ENCODE data around the gene WDR37.

WDR37 gene

GRCh38 chr10:1127629-1128028 lies 71.4 kb downstream of the WDR37 start:
- DNase-seq (ENCODE audit: low spot score) = no peak

- DNase-seq (ENCODE audit: low spot score) = no peak
Observed at GRCh38 chr10:1128115-1128514, 71.9 kb downstream of the WDR37 start.

- DNase-seq (ENCODE audit: low spot score) = no peak
Observed at GRCh38 chr10:1128649-1129048, 72.5 kb downstream of the WDR37 start.

- no peak for DNase-seq (ENCODE audit: low spot score)
Observed at GRCh38 chr10:1130226-1130625, 74.0 kb downstream of the WDR37 start.

GRCh38 chr10:1130995-1131790 lies 75.0 kb downstream of the WDR37 start:
- DNase-seq (ENCODE audit: low spot score) = no peak

GRCh38 chr10:1132584-1132983 lies 76.4 kb downstream of the WDR37 start:
- no peak for DNase-seq (ENCODE audit: low spot score)

- DNase-seq (ENCODE audit: low spot score) = no peak
Observed at GRCh38 chr10:1133495-1134045, 77.4 kb downstream of the WDR37 start.

- DNase-seq (ENCODE audit: low spot score) = no peak
Observed at GRCh38 chr10:1134156-1134555, 78.0 kb downstream of the WDR37 start.

- no peak for DNase-seq (ENCODE audit: low spot score)
Observed at GRCh38 chr10:1136268-1136667, 80.1 kb downstream of the WDR37 start.

GRCh38 chr10:1137499-1138163 lies 81.4 kb downstream of the WDR37 start:
- no peak for DNase-seq (ENCODE audit: low spot score)

- no peak for DNase-seq (ENCODE audit: low spot score)
Observed at GRCh38 chr10:1138529-1138928, 82.3 kb downstream of the WDR37 start.

GRCh38 chr10:1141261-1141660 lies 85.1 kb downstream of the WDR37 start:
- no peak for DNase-seq (ENCODE audit: low spot score)

- DNase-seq (ENCODE audit: low spot score) = no peak
Observed at GRCh38 chr10:1141701-1142100, 85.5 kb downstream of the WDR37 start.

GRCh38 chr10:1142596-1142995 lies 86.4 kb downstream of the WDR37 start:
- peak; percentile 53 for DNase-seq (ENCODE audit: low spot score)

- no peak for DNase-seq (ENCODE audit: low spot score)
Observed at GRCh38 chr10:1147810-1148209, 91.6 kb downstream of the WDR37 start.

- DNase-seq (ENCODE audit: low spot score) = no peak
Observed at GRCh38 chr10:1148855-1149605, 92.8 kb downstream of the WDR37 start.

GRCh38 chr10:1149793-1150637 lies 93.8 kb downstream of the WDR37 start:
- no peak for DNase-seq (ENCODE audit: low spot score)

GRCh38 chr10:1150638-1150955 lies 94.4 kb downstream of the WDR37 start:
- DNase-seq (ENCODE audit: low spot score) = no peak

GRCh38 chr10:1151076-1152033 lies 95.2 kb downstream of the WDR37 start:
- DNase-seq (ENCODE audit: low spot score) = no peak

- no peak for DNase-seq (ENCODE audit: low spot score)
Observed at GRCh38 chr10:1152386-1153250, 96.4 kb downstream of the WDR37 start.
